PC-3 (cell line): ENCODE data around the gene ACOXL. TPM values are rescaled to one million over a fixed set of nuclear protein-coding genes. Genes with fewer than 3 reads are reported as not detected.

ENCODE experiments used
- ATAC-seq: fragments of 200-7000 bp; cut with Tn5 transposase; 2 replicates; pipeline ENCODE4 v1.9.1; 2020; ENCODE audit warnings: mild to moderate bottlenecking, moderate library complexity
- BruUV-seq: library from RNA; stranded (reverse); fragments of 400-500 nt; replicated peaks from 2 replicates; lab custom pipeline; 2021; lab: Mats Ljungman, UMichigan
- CTCF ChIA-PET: fragments of 300-600 bp; sonication (Branson Sonifier 250); formaldehyde crosslinking; loops from one replicate; lab custom pipeline; 2022; ENCODE audit warnings: antibody characterized with exemption; lab: Charles Lee
- POLR2A ChIA-PET: fragments of 300-600 bp; sonication (Branson Sonifier 250); formaldehyde crosslinking; loops from one replicate; lab custom pipeline; 2022; ENCODE audit warnings: antibody characterized with exemption; ENCODE audit not compliant: unreplicated experiment; lab: Charles Lee
- DNase-seq: peaks from one replicate; pipeline ENCODE4 v3.0.0-alpha.2; 2015
- H2AFZ ChIP-seq: fragments of 300-600 bp; sonication (generic); 2 replicates; pipeline ENCODE4 v1.6.0; 2016; ENCODE audit warnings: antibody characterized with exemption, low read length
- H3F3A ChIP-seq: fragments of 300-600 bp; sonication (generic); one replicate; pipeline ENCODE4 v1.6.0; 2017; ENCODE audit warnings: antibody characterized with exemption, low read length, control low read depth, mild to moderate bottlenecking; ENCODE audit not compliant: unreplicated experiment
- H3K27ac ChIP-seq: fragments of 300-600 bp; sonication (generic); 2 replicates; pipeline ENCODE4 v1.5.1; 2016; ENCODE audit warnings: mild to moderate bottlenecking, low read length
- H3K27me3 ChIP-seq: fragments of 300-600 bp; sonication (generic); 2 replicates; pipeline ENCODE4 v1.6.1; 2016; ENCODE audit warnings: low read length, mixed read lengths
- H3K36me3 ChIP-seq: fragments of 300-600 bp; sonication (generic); 2 replicates; pipeline ENCODE4 v1.6.1; 2016; ENCODE audit warnings: low read depth, mixed run types, low read length, mixed read lengths
- H3K4me1 ChIP-seq: fragments of 300-600 bp; sonication (generic); 2 replicates; pipeline ENCODE4 v1.5.1; 2016; ENCODE audit warnings: low read length; ENCODE audit not compliant: insufficient read depth
- H3K4me2 ChIP-seq: fragments of 300-600 bp; sonication (generic); 2 replicates; pipeline ENCODE4 v1.6.0; 2016; ENCODE audit warnings: low read length
- H3K4me3 ChIP-seq: fragments of 300-600 bp; sonication (generic); 2 replicates; pipeline ENCODE4 v1.5.1; 2016; ENCODE audit warnings: mild to moderate bottlenecking, low read length, mixed read lengths
- H3K79me2 ChIP-seq: fragments of 300-600 bp; sonication (generic); 2 replicates; pipeline ENCODE4 v1.6.1; 2017; ENCODE audit warnings: low read length, mixed read lengths
- H3K9ac ChIP-seq: fragments of 300-600 bp; sonication (generic); 2 replicates; pipeline ENCODE4 v1.6.0; 2016; ENCODE audit warnings: mild to moderate bottlenecking, low read length
- H3K9me2 ChIP-seq: fragments of 300-600 bp; sonication (generic); replicated peaks from 2 replicates; pipeline ENCODE4 v1.6.1; 2016; ENCODE audit warnings: mixed run types, low read length, mixed read lengths
- H3K9me3 ChIP-seq: fragments of 300-600 bp; sonication (generic); 2 replicates; pipeline ENCODE4 v1.6.1; 2016; ENCODE audit warnings: low read length, mixed read lengths
- H4K20me1 ChIP-seq: fragments of 300-600 bp; sonication (generic); 2 replicates; pipeline ENCODE4 v1.6.1; 2016; ENCODE audit warnings: low read length, mixed read lengths
- CTCF ChIP-seq: fragments of 300-600 bp; sonication (generic); conservative IDR thresholded peaks from 2 replicates; pipeline ENCODE4 v1.5.1; 2017; ENCODE audit warnings: antibody characterized with exemption, low read depth, mild to moderate bottlenecking, low read length
- EZH2 ChIP-seq: fragments of 300-600 bp; sonication (generic); IDR thresholded peaks from one replicate; pipeline ENCODE4 v1.6.1; 2017; ENCODE audit warnings: antibody characterized with exemption, mild to moderate bottlenecking, low read length; ENCODE audit not compliant: unreplicated experiment
- EZH2phosphoT487 ChIP-seq: fragments of 300-600 bp; sonication (generic); IDR thresholded peaks from 2 replicates; pipeline ENCODE4 v1.6.1; 2018; ENCODE audit warnings: mild to moderate bottlenecking, antibody characterized with exemption, low read length, borderline replicate concordance
- intact Hi-C: fragments of 100-400 bp; cut with micrococcal nuclease; formaldehyde crosslinking; loops from 2 replicates; pipeline ENCODE4 v1.9.0; 2023
- total RNA-seq: library from RNA; depleted of rRNA; stranded (reverse); fragments of >200 nt; gene quantifications from 2 replicates; pipeline ENCODE4 v1.2.3, GENCODE V29; 2014

ACOXL gene
- total RNA-seq, 1 experiment from 2014 or later = 16.3 TPM

GRCh38 chr2:110764931-110765330 lies 32.6 kb downstream of the ACOXL start:
- intact Hi-C loops = no loop called here
- Histone ChIP-seq H2AFZ (no peak overlapping the region), H3K9ac (no peak overlapping the region), H3K4me2 (no peak overlapping the region), H3K36me3 (0 out of 2 replicates have a peak, but pooled peaks cover 5% of the 10 kb centered on the region), H3K4me3 (no peak overlapping the region), H3K27me3 (no peaks in the 10 kb centered on the region), H3K9me3 (no peaks in the 10 kb centered on the region), H3K27ac (no peak overlapping the region), H3K79me2 (peaks cover 22% of the 10 kb centered on the region; the same call in 1 of the 2 replicates), H4K20me1 (no peaks in the 10 kb centered on the region; the same call in 1 of the 2 replicates), H3K9me2 (no peaks in the 10 kb centered on the region), H3K4me1 (no peaks in the 10 kb centered on the region), H3F3A (no peaks in the 10 kb centered on the region)
- no TSS peak for BruUV-seq
- no peak for DNase-seq
- CTCF ChIA-PET = no interaction called here
- no peak for ATAC-seq
- TF ChIP-seq EZH2 (no peak), EZH2phosphoT487 (no peak), CTCF (no peak)
- POLR2A ChIA-PET = no interaction called here

GRCh38 chr2:110766291-110766690 lies 33.9 kb downstream of the ACOXL start:
- DNase-seq = no peak
- Histone ChIP-seq H3F3A (no peaks in the 10 kb centered on the region), H2AFZ (no peak overlapping the region), H3K27me3 (no peaks in the 10 kb centered on the region), H3K9me2 (no peaks in the 10 kb centered on the region), H3K4me3 (no peak overlapping the region), H3K4me1 (peaks cover 10% of the 10 kb centered on the region), H3K9ac (no peak overlapping the region), H3K79me2 (peaks cover 22% of the 10 kb centered on the region; the same call in 1 of the 2 replicates), H3K9me3 (no peaks in the 10 kb centered on the region), H3K4me2 (no peak overlapping the region), H3K36me3 (0 out of 2 replicates have a peak, but pooled peaks cover 5% of the 10 kb centered on the region), H4K20me1 (peaks cover 10% of the 10 kb centered on the region), H3K27ac (no peak overlapping the region)
- no peak for ATAC-seq
- intact Hi-C loops = no loop called here
- ChIA-PET CTCF (no interaction called here), POLR2A (no interaction called here)
- no TSS peak for BruUV-seq
- no peak for TF ChIP-seq CTCF
- TF ChIP-seq EZH2 = no peak
- no peak for TF ChIP-seq EZH2phosphoT487

- Histone ChIP-seq H3K4me1 (peaks cover 21% of the 10 kb centered on the region), H3K27me3 (no peaks in the 10 kb centered on the region), H3K27ac (no peak overlapping the region), H3K9me3 (no peaks in the 10 kb centered on the region), H3K4me3 (no peak overlapping the region), H3K79me2 (peaks cover 17% of the 10 kb centered on the region; the same call in 1 of the 2 replicates), H3K36me3 (no peaks in the 10 kb centered on the region; the same call in 1 of the 2 replicates), H3K9ac (no peak overlapping the region), H4K20me1 (peaks cover 10% of the 10 kb centered on the region), H3F3A (no peaks in the 10 kb centered on the region), H2AFZ (no peak overlapping the region), H3K9me2 (no peaks in the 10 kb centered on the region), H3K4me2 (no peak overlapping the region)
- ATAC-seq = no peak
- BruUV-seq = no TSS peak
- intact Hi-C loops = no loop called here
- CTCF ChIA-PET = no interaction called here
- POLR2A ChIA-PET = no interaction called here
- DNase-seq = peak; percentile 16
- TF ChIP-seq EZH2phosphoT487 (no peak), CTCF (no peak), EZH2 (no peak)
These were observed 36.2 kb downstream of the ACOXL start for GRCh38 chr2:110768591-110768990.
